HG03025 (cell line): ENCODE measurements around the gene FZD8.

Experiments
- ATAC-seq: cut with Tn5 transposase; IDR thresholded peaks from one replicate; pipeline ENCODE4 v1.9.1; 2021; ENCODE audit warnings: mild to moderate bottlenecking, moderate library complexity; ENCODE audit not compliant: unreplicated experiment, low FRiP score

The FZD8 gene

DNA sequence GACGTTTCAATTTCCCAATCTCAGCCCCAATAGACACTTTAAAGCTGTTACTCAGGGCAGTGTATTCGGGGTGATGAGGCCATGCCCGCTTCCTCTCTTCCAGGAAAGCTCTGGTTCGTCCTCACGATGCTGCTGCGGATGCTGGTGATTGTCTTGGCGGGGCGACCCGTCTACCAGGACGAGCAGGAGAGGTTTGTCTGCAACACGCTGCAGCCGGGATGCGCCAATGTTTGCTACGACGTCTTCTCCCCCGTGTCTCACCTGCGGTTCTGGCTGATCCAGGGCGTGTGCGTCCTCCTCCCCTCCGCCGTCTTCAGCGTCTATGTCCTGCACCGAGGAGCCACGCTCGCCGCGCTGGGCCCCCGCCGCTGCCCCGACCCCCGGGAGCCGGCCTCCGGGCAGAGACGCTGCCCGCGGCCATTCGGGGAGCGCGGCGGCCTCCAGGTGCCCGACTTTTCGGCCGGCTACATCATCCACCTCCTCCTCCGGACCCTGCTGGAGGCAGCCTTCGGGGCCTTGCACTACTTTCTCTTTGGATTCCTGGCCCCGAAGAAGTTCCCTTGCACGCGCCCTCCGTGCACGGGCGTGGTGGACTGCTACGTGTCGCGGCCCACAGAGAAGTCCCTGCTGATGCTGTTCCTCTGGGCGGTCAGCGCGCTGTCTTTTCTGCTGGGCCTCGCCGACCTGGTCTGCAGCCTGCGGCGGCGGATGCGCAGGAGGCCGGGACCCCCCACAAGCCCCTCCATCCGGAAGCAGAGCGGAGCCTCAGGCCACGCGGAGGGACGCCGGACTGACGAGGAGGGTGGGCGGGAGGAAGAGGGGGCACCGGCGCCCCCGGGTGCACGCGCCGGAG, 34.4 kb downstream of the FZD8 start:
- ATAC-seq: no peak

DNA sequence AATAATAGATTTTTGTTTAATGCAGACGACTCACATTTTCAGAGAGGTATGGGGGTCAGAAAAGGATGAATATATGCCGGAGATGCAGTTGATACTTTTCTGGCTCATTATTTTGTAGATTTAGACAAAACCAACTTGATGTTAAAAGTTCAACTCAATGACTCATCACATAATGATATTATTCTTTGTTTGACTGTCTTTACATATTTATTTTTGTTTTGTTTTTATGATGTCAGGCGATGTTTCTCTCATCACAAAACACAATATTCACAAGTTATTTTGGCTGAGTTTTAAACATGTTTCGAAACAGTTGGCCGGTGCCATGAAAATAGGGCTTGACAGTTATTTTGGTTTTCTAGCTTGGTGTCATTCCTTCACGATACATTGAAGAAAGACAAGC, 35.7 kb downstream of the FZD8 start:
- no peak for ATAC-seq

DNA sequence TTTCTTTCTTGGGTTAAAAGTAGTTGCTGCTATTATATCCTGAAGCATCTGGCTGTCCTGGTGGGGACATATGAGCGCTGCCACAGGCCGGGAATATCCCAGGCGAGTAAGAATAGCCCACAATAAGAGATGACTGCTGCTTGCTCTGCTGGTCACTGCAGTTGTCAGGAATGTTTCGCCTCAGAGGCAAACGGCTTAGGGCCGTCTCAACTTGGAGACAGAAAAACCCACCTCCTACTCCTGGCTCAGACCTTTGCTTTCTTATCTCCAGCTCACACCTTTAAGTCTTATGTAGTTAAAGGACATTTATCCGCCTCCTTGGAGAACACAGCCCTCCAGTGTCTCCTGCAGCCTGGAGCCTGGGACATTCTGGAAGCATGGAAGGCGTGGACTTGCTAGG, 36.9 kb downstream of the FZD8 start, which contains the start of gene GJD4:
Gene GJD4 (plus strand): TSS at position 151 of the 400 bp plus-strand sequence. CDS start 227 bp downstream, at position 378.
- ATAC-seq: no peak

DNA sequence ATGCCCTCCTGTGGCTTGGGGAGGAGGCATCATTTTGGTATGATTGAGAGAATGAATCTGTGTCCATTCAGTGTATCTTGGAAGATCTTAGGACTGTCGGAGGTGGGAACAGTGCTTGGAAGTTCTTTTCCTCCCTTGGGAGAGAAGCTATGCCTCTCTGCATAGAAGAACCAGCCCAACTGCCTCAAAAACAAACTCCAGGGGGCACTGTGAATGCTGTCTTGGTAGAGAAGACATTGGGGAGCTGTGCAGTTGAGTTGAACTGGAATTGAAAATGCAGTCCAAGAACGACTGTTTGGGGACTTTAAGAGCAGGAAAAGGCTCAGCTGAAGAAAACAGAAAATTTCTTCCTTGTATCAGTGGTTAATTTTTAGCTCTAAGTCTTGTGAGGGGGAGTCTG, 41.9 kb downstream of the FZD8 start:
- no peak for ATAC-seq

DNA sequence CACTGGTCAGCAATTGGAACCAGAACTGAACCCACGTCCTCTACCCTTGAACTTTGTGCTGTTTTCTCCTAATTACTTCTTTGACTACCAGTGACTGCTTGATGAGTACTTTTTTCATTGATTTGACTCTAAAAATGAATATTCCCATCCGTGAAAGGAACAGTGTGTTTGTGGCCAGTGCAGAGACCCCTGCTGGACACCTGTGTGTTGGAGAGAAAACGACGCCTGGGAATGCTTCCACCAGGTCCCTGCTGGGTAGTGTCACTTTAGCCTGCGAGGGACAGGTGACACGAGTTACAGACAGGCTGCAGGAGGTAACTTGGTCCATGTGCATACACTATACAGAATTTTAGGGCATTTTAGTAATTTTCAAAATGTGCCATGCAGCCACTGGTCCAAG, 43.7 kb downstream of the FZD8 start:
- no peak for ATAC-seq

DNA sequence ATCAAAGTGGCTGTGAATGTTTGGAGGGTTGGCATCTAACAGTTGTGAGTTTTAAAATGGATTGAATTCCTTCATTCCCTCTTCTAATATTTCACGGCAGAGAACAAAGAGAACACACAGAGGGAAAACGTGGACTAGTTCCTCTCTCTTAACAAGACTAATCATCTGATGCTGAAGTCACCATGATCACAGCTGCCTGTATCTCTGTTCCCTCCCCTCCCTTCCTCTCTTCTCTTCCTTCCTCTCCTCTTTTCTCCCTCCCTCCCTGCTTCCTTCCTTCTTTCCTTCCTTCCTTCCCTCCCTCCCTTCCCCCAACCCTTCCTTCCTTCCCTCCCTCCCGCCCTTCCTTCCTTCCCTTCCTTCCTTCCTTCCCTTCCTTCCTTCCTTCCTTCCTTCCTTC, 47.0 kb downstream of the FZD8 start:
- ATAC-seq: no peak

DNA sequence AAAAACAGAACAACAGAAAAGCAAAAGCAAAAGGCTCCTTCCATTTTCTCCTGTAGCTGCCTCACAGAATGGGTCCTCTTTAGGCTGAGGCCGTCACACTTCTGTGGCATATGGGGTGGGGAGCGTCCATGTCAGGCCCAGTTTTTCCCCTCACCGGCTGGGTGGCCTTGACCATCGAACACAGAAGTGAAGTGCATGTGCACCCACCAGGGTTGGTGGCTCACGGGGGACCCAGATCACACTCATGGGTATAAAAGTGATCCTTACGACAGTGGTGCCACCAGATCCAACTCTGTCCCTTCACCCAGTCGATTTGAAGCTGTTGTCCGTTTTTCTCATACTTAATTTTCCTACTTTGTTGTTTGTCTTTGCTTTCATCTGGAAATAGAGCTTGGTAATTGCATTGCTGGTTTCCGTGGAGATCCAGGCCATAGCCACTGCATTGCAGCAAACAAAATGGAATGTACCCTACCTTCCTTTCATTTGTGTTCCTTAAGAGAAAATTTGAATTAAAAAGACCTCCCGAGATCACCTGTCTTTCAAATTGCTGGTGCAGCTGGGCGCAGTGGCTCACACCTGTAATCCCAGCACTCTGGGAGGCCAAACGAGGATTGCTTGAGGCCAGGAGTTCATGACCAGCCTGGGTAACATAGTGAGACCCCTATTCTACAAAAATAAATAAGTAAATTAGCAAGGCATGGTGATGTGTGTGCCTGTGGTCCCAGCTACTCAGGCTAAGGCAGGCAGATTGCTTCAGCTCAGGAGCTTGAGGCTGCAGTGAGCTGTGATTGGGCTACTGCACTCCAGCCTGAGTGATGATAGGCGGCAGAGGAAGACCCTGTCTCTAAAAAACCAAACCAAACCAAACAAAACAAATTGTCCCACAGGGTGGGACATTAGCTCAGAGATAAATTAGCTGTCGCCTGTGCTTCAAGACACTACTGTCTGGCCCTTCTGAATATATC, 47.7 kb downstream of the FZD8 start:
- no peak for ATAC-seq

DNA sequence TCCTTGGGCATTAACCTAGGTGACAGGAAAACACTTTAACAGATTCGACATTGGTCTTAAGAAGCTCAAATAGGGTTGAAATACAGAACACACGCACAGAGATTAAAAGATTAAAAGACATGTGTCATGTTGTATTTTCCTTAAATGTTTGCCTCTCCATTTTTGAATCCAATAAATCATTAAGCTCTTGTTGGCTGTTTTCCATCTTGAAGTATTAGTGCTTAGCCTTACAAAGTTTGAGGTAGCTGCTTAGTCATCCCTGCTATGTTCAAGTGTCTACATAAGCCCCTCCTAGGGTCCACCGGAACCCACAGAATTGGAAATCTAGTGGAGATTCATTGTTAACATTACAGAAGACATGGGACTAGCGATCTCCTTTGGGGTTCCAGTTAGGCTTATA, 49.7 kb downstream of the FZD8 start:
- no peak for ATAC-seq

DNA sequence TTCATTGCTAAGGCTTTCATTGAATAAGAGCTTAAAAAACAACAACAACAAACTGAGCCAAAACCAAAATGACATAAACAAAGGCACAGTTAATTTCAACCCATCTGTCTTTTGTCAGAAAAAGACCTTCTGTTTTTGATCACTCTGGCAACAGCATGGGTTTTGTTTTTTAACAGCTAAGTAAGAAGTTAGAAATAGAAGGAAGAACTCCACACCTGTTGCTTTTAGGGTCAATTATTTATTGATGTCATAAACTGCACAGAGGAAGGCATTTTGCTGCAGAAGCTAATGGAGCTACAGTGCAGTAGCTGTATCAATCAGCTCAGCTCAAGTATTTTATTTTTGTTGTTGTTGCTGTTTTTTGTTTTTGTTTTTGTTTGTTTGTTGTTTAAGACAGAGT, 53.3 kb downstream of the FZD8 start:
- ATAC-seq: no peak
